Kidney tubule cell (primary cell): Measurements from ENCODE around the gene IMPDH2.

Experiments used
- DNase-seq: peaks from one replicate; pipeline ENCODE4 v3.0.0-alpha.2; 2018; ENCODE audit warnings: low spot score

IMPDH2 gene

DNA sequence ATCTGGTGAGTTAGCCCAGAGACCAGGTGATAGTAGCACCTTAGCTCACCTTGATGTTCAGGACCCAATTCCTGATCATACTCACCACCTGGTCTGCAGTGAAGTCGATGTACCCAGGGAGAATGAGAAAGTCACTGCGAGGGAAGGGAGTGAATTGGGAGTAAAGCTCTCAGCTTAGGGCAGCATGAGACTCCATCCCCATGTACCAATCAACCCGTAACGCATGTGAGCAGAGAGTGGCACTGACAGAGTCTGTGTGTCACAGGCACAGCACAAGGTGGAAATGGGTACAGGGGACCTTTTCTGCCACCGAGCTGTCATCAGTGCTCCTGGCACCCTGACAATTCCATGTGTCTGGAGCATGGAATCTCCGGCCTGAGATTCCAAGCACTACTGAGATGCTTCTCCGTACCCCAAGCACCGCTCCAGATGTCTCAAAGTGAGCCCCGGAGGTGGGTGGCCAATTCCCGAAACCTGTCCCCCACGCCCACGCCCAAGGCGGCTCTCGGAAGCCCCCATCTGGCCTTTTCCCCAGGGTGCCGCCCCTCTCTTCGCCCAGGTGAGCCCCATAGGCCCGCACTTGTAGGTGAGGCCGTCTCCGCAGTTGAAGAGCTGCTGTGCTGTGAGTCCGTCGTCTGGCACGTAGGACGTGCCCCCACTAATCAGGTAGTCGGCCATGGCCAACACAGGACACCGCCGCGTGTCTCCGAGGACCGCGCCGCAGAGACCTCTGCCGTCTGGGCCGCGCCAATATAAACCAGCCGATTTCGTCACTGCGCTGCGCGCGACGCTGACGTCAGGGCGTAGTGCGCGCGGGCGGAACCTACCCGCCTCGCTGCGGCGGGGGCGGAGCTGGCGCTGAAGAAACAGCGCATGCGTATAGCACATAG is at the start of gene IMPDH2:
Gene IMPDH2 (minus strand): TSS at position 726 of the 890 bp plus-strand sequence. CDS start 48 bp downstream, at position 678.
- peak; percentile 93 for DNase-seq

- no peak for DNase-seq
Measured at GRCh38 chr3:49076646-49077045, 47.4 kb upstream of the IMPDH2 start.

- no peak for DNase-seq
Measured at GRCh38 chr3:49076116-49076515, 46.9 kb upstream of the IMPDH2 start.

- DNase-seq, result no peak
Measured at GRCh38 chr3:49058011-49058410, 28.8 kb upstream of the IMPDH2 start.

- DNase-seq, result no peak
Measured at GRCh38 chr3:49057268-49057667, 28.1 kb upstream of the IMPDH2 start.

GRCh38 chr3:49054344-49054862 is 25.2 kb upstream of the IMPDH2 start:
- no peak for DNase-seq

GRCh38 chr3:49053543-49053942 is 24.3 kb upstream of the IMPDH2 start:
- no peak for DNase-seq

DNA sequence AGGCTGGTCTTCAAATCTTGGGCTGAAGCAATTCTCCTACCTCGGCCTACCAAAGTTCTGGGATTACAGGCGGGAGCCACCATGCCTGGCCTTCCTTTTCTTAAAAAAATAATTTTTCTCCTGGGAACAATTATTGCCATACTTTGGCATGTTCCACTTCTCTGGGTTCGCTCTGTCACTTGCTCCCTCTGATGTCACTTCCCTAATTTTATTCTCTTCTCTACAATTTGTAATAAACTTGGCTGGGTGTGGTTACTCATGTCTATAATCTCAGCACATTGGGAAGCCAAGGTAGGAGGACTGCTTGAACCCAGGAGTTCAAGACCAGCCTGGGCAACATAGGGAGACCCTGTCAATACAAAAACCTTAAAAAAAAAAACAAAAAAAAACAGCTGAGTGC is 6.1 kb upstream of the IMPDH2 start:
- no peak for DNase-seq

DNA sequence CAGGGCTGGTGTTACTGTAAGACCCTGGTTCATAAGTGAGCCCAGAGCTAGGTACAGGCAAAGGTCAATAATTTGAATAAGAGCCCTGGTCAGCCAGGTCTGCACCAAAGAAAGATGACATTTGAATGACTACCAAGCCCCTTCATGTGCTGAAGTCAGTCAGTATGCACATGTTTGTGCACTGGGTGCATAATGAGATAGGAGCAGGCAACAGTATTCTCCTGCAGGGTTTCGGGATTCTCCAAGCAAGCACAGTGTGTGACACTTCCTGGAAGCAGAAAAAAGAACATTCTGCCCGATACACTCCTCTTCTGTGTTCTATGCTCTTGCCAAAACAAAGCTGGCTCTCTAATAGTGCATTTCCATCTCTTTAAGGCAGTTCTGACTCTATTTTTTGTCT is 5.5 kb upstream of the IMPDH2 start:
- no peak for DNase-seq

- peak; percentile 52 for DNase-seq
Measured at GRCh38 chr3:49032646-49033304, 3.6 kb upstream of the IMPDH2 start.

DNA sequence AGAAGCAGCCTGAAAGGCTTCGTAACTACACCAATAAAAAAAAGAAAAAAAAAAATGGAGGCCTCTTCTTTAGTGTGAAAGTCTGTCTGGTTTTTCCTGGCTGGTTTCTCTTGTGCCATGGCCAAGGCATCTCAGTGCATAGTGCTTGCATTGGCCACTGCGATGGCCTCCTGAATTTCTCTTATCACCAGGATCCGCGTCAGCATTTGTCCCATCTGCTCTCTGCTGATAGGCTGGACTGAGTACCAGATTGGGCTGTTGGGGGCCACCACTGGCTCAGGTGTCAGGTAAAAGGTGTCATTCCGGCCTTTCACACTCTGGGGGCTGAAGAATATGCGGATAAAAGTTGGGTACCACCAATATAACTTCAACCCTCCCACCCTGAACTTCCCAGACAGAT is 1.1 kb upstream of the IMPDH2 start:
- DNase-seq, result no peak

DNA sequence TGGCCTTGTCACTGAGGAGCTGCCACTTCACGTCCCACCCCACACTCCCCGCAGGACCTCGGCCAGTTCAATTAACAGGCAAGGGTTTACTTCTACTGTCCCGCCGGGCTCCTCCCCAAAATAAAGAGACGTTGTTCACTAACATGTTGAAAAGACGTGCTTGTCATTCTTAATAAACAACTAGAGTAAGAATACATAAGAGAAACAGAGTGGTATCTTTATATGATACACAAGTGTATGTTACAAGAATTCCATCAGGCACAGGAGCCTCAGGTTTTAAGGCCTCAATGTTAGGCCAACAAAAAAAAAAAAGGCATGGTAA is 326 bp upstream of the IMPDH2 start:
- no peak for DNase-seq

DNA sequence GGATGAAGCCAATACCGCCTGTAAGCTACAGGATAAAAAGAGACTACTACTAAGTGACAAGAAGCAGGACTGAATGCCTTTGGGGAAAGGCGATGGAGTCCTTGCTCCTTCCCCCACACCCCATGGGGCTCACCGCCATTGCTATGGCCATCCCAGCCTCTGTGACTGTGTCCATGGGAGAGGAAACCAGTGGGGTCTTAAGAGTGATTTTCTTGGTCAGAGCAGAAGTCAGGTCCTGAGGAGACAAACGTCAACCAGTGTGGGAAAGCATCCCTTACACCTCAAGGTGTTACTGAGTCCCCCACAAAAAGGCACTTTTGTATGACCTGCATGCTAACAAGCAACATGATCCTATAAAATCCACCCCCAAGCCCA is 913 bp downstream of the IMPDH2 start:
- no peak for DNase-seq

DNA sequence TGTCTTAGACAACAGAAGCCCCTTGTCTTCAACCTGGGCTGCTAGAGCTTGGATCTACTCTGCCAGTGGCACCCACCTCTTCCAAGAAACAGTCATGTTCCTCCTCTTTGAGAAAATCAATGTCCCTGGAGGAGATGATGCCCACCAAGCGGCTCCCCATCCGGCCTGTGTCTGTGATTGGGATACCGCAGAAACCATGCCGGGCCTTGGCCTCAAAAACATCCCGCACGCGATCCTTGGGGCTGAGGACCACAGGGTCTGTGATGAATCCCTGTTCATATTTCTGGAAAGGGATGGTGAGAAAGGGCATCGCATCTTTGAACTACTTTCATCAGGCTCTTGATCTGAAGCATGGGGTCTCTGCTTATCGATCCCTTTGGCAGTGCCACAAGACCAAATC is 1.6 kb downstream of the IMPDH2 start:
- no peak for DNase-seq

- DNase-seq, result no peak
Measured at GRCh38 chr3:49026536-49026935, 2.7 kb downstream of the IMPDH2 start.

GRCh38 chr3:49025793-49026520 is 3.2 kb downstream of the IMPDH2 start:
- no peak for DNase-seq

DNA sequence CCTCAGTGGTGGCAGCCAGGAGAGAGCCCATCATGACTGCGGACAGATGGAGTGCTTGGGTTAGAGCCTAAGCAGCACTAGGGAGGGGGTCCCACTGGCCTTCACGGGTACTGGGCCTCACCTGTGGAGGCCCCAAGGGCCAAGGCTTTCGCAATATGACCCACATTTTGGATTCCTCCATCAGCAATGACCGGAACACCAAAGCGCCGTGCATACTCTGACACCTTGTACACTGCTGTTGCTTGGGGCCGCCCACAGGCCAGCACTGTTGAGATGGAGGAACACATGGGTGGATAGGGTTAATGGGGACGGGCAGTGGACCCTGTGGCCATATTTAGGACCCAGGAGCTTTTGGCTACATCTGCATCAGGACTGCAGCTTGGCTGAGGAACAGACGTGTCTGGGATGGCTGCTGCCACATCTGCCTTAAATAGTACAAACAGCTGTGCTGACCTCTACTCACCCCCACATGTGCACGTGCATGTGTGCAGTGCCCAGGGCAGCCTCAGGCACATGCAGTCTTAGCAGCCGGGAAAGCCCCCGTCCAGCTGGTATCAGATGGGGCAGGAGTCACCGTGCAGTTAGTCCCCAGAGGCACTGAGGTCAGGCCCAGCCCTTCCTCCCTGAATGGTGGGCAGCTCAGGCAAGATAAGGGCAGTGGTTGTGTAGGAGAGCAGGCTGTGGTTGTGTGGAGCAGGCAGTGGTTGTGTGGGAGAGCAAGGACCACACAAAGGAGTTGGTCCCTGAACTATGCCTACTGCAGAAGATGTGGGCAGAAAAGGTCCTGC is 4.0 kb downstream of the IMPDH2 start:
- DNase-seq, result no peak

DNA sequence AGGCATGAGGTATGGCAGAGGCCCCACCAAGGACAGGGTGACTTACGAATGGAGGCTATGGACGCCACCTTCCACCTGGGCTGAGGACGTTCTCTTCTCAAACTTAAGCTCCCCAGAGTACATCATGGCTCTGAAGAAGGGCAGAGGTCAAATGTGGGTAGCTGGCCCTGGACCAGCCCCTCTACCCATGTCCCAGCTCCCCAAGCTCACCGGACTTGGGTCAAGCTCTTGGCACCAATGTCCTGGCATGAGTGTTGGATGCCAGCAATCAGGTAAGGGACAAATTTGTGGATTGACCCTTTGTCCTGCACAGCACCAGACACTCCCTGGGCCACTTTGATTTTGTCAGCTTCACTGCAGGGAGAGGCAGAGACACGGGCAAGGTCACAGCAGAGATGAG is 4.7 kb downstream of the IMPDH2 start:
- no peak for DNase-seq

DNA sequence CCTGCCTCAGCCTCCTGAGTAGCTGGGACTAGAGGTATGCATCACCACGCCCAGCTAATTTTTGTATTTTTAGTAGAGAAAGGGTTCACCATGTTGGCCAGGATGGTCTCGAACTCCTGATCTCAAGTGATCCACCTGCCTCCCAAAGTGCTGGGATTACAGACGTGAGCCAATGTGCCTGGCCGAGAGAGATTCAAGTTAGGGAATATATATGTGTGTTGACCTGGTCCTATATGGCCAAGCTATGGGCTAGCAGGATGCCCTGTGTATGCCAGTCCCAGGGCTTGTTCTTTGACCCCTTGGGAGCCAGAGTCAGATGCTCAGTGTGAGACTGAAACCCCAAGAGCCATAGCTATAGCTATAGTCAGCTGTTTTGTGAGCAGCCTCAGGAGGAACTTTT is 5.4 kb downstream of the IMPDH2 start:
- DNase-seq, result no peak

- peak; percentile 39 for DNase-seq
Measured at GRCh38 chr3:49022688-49023171, 6.5 kb downstream of the IMPDH2 start.

- DNase-seq, result peak; percentile 95
Measured at GRCh38 chr3:49021813-49022687, 7.1 kb downstream of the IMPDH2 start, which contains the start of gene NDUFAF3. Gene NDUFAF3, plus strand, starts transcription at chr3:49022121. Its CDS starts 24 bp downstream, at chr3:49022145.
